T-helper 2 cell treated with Interferon-gamma antibody and Interleukin-4, amounts not matched to agents 100 ng/mL and 5 ng/mL, for 36 hours (primary cell): ENCODE data around the gene ETV7. TPM values are rescaled to one million over a fixed set of nuclear protein-coding genes. Genes with fewer than 3 reads are reported as not detected.

Experiments used
- intact Hi-C: fragments of 100-400 bp; cut with micrococcal nuclease; formaldehyde crosslinking; loops from one replicate; pipeline ENCODE4 v1.15.1; 2023
- total RNA-seq: library from RNA; stranded (reverse); gene quantifications from 2 replicates; pipeline ENCODE4 v1.2.3, GENCODE V29; 2022

ETV7 gene
- total RNA-seq, 1 donor from 2014 or later, result 2.7 TPM

DNA sequence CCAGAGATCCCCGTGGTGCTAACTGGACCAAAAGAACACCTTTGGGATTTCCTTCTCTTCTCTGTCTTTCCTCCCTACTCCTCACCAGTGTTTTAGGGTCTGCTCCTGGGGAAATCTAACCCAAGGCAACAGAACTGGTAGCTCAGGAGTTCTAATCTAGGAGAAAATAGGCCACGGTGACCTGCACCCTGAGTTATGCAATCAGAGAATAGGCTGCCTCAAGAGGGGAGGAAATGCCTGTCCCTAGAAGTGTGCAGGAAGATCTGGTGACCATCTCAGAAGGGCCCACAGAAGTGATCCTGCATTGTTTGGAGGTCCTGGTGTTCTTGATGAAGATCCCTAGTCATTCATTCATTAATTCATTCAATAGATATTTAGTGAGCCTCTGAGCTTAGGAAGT is 3.4 kb downstream of the ETV7 start:
- intact Hi-C loops, result no loop called here

DNA sequence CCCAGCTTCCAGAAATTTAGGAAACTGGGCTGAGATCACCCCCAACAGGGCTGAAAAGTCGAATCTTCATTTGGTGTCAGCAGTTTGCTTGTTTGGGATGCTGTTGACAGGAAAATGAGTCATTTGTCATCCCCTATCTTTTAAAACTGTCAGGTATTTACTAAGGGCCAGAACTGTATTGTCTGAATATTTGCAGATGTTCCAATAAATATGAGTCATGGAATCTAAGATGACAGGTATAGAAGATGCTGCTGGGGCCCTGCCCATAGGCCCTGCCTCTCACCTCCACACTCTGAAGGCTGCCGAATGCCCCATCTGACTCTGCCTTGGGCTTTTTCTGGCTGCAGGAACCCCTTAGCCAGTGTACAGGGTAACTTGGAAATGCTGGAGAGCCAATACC is 3.9 kb downstream of the ETV7 start:
- intact Hi-C loops, result no loop called here

DNA sequence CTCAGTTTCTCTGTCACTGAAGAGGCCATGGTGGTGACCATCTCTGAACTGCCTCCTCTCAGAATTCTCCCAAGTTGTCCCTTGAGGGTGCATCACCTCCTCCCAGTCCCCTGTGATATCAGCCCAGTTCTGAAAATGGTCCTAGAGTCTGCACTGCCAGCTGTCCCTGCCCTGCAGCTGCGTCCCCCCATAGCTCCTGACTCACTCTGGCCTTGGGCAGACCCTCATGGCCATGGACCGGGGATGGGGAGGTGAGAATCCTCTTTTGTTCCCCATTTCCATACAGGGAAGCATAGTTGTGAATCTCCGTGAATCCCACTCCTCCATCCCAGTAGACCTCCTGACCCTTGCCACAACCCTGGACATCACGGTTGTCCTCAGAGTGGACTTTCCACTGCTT is 4.5 kb downstream of the ETV7 start:
- intact Hi-C loops, result no loop called here

DNA sequence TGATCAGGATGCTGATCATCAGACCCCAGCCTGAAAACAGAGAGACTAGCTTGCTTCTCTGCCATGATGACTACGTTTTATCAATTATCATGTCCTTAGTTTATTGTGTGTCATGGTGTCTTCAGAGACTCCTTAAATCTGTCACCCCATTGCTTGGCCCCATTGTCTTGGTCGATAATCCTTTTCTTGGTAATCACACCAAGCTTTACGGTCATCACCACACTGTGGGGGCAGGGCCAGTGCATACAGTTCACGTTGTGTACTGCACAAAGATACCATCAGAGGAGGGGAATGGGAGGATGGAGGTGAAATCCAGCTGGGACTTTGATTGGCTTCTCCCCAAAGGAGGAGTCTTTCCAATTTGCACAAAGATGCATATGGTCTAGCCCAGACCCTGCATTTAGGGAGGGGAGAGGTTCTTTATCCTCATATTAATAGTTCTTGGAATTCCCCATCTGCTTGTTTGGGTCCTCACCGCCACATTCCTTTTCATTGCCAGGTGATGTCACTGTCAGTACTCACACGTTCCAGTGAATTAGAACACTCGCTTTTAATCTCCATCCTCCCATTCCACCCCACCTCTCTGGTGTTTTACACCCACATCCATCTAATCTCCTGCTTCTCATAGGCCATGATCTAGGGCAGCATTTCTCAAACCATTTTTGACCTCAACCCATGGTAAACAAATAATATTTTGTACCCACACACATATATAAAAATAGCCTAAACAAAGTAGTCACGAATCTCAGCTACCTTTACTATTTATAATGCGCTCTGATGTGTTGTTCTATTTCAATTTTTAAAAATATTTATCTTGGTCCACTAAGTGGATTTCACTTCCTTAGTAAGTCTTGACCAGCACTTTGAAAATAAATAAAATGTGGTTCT is 5.7 kb downstream of the ETV7 start:
- intact Hi-C loops, result no loop called here

DNA sequence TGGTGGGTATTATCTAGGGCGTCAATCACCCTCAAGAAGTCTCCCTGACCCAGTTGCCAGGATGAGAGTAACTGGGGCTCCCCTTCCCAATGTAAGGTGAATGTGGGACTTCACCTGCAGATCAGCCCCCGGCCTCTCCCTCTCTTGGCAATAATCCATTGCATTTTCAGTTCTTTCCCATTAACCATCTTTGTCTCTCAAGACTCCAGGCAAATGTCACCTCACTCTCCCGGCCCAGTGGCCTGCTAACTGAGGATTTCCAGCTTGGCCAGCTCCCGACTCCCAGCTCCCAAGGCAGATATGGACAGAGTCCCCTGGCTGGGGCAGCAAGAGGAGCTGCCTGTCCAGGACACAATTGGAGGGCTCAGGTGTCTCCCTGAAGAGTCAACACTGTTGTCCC is 7.3 kb downstream of the ETV7 start:
- intact Hi-C loops, result no loop called here

DNA sequence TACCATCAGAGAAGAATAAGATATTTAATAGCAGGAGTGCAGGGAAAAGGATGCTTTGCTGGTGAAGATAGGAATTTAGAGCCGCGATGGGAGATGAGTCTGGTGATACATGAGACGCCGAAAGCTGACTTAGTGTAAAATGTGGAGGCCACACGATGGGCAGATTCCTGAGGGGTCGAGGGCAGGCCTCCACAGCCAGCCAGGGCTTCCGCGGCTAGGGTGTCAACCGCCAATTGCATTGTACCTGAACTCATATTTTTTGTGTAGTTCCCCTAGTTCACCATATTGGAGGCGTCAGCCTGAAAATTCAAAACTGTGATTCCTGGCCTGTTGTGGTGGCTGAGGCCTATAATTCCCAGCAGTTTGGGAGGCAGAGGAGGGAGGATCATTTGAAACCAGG is 8.5 kb downstream of the ETV7 start:
- intact Hi-C loops, result no loop called here

DNA sequence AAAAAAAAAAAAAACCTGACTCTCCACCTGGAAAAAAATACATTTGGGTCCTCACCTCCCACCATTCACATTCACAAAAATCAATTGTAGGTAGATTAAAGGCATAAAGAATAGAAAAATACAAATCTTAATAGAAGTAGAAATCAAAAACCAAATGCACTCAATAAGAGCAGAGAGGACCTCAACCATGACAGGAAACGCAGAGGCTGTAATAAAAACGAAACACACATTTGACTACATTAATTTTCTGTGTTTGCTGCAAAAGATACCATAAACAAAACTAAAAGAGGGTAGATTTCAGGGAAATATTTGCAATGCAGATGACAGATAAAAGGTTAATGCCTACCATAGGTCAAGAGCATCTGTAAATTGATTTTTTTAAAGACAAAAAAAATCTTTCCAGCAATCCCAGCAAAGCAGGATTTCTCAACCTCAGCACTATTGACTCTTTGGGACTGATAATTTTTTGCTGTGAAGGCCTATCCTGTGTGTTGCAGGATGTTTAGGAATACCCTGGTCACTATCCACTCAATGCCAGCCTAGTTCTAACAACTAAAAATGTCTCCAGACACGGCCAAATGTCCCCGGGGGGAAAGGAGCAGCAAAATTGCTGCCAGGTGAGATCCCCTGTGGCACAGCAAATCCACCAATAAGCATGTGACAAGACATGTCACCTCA is 9.1 kb downstream of the ETV7 start:
- intact Hi-C loops, result no loop called here

DNA sequence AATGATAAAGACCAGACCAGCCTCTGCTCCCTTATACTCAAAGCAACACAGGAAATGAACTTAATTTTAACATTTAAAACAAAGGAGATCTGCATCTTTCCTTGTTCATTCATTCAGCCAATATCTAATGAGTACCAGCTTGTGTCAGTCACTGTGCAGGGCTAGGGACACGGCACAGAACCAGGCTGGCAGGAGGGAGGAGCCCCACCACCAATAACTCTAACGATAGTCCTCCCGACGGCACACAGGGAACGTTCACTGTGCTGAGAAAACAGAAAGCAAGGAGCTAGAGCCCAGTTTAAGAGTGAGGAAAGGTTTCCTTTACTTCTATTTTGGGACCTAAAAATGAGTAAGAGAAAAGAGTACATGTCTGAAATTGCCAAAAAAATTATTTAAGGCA is 9.9 kb downstream of the ETV7 start:
- intact Hi-C loops, result no loop called here

DNA sequence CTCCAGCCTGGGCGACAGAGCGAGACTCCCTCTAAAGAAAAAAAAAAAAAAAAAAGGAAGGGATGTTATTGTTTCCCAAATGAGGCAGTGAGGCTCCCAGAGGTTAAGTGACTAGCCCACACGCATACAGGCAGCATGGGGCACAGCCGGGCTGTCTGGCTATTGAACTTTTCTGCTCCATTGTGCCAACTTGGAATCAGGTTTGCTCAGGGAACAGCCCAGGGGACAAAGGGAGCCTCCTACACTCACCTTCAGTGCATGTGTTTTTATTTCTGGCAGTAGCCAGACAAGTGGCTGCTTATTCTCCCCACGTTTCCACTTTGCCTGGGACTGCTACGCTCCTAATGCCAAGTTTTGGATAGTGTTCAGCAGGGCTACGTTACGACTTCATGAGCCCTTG is 10.7 kb downstream of the ETV7 start:
- intact Hi-C loops, result no loop called here

DNA sequence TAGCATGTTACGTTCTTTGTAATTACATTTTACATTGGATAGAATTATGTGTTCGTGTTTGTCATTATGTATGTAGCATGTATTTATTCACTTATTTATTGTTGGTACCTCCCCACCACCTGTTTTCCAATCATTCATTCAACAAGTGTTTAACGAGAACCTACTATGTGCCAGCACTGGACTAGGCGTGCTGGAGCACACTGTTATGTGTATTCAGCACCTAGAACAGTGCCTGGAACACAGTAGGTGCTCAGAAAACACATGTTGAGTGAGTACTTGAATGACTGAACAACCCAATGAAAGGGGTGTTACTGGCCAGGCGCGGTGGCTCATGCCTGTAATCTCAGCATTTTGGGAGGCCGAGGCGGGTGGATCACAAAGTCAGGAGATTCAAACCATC is 11.3 kb downstream of the ETV7 start:
- intact Hi-C loops, result no loop called here

DNA sequence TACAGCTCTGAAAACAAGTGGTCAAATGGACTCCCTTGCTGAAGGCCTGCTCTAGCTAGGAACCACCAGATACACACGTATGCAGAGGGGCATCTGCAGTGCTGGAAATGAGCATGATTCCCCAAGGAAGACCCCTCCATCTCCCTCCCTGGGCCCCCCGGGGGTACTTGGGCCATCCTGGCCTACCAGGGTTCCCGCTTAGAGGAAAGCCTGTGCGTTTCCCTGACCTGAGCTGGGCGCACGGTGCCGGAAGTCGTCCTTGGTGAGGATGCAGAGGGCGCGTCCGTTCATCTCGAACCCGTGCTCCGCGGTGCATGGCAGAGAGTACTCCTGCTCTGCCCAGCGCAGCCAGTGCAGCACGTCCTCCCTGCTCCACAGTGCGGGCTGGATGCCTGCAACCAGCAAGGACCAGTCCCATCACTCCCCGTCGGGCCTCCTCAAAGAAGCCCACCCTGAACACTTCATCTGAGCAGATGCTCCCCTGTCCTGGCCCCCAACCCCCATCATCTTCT is 11.8 kb downstream of the ETV7 start:
- intact Hi-C loops, result no loop called here

DNA sequence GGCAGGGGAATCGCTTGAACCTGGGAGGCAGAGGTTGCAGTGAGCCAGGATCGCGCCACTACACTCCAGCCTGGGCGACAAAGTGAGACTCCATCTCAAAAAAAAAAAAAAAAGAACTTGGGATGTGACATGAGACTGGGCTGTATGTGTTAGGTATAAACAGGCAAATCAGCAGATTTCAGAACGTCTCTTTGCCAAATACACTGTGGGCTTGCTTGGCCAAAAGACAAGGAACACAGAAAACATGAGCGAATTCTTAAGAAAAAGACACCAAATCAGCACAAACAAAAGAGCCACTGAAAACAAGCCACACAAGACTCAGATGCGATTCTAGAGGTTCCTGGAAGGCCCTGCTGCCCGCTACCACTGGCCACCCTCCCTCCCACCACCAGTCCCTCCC is 12.5 kb downstream of the ETV7 start:
- intact Hi-C loops, result no loop called here

DNA sequence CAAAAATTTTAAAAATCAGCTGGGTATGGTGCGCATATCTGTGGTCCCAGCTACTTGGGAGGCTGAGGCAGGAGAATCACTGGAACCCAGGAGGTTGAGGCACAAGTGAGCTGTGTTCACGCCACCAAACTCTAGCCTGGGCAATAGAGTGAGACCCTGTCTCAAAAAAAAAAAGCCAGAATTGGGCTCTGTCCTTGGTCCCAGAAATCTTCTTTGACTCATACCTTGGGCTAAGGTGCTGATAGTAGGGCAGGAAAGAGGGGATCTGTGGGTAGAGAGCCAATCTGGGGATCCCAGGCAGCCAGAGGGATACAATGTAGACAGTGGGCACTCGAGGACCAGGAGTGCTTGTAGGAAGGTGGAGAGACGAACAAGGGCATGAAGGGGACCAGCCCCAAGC is 13.3 kb downstream of the ETV7 start:
- intact Hi-C loops, result no loop called here

DNA sequence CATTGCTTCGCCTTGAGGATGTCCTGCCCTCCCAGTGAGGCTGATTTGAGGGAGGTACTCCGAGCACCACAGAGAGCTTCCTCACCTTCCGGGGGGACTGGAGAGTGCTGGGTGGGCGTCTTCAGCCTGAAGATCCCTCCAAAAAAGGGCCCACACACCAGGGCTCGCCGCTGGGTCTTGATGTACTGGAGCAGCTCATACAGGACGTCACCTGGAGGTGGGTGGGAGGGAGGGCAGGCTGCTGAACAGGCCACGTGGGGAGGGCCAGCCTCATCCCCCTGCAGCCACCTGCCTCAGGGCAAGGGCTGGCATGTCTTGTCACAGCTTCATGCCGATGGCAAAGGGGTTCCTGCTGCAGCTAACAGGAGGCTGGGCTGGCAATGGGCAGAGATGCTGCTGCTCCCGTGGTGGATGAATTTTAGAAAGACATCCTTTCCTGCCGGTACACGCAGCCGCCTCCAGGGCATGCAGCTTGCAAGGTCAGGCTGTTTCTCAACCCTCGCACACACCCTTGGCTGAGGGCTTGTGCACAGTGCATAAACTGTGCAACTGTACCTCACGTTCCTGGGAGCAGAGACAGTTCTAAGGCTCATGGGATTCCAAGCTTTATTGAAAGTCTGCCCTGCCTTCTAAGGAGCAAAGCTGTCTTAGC is 14.0 kb downstream of the ETV7 start:
- intact Hi-C loops, result no loop called here

DNA sequence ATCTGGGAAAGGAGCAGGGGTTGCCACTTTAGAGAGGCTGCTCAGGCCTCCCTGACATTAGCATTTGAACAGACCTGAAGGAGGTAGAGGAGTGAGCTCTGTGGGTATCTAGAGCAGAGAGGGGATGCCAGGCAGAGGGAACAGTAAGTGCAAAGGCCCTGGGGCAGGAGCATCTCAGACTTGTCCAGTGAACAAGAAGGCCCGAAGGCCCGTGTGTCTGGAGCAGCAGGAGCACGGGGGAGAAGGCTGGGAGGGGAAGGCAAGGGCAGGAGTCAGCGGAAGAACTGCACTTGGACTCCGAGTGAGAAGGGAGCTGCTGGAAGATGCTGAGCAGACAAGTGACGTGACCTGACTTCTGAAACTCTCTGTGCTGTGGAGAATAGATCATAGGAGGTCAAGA is 15.4 kb downstream of the ETV7 start:
- intact Hi-C loops, result no loop called here

DNA sequence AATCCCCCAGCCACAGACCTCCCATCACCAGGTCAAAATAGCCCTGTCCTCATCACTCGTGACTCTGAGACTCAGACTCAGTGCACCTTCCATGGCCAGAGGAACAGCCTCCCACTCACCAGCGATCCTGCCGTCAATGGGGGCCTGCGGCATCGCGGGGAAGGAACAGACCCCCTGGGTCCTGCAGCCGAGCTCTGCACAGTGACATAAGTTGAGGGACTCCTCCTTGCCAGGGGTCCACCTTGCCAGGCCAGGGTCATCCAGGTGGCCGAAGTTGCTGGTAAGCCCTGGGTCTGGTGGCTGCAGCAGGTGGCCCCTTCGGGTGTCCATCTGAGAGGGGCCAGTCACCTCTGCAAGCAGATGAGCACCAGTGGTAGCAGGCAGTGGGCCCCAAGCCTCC is 16.3 kb downstream of the ETV7 start:
- intact Hi-C loops, result no loop called here

DNA sequence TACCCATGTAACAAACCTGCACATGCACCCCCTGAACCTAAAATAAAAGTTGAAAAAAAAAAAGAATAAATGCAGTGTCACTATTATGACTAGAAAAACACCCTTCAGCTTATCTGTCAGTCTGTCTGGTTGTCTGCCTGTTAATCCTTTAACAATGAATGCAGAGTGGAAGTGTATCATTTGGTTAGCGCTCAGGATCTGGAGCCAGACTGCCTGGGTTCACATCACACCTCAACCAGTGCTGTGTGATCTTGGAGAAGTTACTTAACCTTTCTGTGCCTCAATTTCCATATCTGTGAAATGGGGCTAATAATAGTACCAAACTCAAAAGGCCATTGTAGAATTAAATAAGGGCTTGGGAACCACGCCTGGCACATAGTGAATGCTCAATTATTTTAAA is 16.8 kb downstream of the ETV7 start:
- intact Hi-C loops, result no loop called here

DNA sequence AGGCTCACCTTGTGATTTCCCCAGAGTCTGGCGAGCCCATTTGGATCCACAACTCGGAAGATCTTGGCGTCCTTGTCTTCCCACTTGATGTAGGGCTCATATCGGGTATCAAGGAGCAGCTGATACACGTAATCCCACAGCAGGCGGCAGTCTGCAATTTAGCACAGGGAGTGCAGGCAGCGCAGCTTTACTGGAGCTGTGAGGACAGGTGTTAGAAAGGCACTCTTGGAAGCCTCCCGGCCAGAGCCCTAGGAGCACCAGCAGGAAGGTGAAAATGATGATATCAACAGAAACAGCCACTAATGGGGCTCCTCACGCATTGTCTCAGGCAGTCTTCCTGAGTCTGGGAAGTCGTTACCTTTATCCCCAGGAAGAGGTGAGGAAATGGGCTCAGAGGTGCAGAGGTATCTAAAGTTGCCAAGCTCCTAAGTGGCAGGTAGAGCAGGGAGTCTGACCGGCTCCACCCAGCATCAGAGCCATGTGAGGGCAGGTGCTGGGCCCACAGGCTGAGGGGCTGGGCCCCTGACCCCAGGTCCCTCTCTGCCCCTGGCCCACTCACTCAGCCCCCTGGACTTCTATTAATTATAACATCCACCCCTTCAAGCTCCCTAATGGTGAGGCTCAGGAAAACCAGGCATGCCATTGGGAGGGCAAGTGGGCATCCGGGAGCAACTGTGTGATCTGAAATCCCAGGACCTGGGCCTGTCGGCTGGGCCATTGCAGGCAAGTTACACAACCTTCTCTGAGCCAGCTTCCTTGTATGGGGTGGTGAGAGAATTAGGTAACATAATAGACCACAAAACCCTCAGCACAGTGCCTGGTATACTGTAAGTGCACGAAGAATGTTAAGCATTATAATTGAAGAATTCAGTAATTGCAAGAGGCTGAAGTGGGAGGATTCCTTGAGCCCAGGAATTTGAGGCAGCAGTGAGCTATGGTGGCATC is 18.3 kb downstream of the ETV7 start:
- intact Hi-C loops, result no loop called here

DNA sequence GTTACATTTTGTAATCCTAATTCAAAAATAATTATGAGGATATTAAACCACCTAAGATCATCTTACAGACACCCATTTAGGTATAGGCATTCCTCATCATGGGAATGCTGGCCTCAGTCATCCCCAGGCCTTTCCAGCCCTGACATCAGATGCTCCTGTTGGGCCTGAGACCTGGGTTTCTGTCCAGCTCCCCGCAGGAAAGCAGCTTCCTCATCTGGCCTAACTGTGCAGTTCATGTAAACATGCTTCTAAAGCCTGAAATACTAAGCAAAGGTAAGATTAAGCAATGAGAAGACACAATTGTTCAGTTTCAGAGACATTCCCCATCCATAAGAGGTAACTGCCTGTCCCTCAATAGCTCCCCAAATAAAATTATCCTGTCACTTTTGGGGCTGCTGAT is 19.0 kb downstream of the ETV7 start:
- intact Hi-C loops, result no loop called here

DNA sequence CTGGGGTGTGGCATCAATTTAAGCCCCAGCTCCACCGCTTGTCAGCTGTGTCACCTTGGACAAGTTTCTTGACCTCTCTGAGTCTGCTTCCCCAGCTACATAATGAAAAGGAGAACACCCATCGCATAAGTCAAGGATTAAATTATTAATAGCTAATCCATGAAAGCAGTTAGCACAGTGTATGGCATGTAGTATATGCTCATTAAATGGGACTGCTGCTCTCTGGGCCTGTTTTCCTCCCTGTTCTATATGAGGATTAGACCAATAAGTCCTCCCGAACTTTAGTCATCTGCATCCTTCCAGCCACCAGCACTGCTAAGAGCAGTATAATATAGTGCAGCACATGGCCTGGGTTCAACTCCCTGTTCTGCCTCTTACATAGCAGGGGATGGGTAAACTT is 19.7 kb downstream of the ETV7 start:
- intact Hi-C loops, result no loop called here
